ENCODE results near the gene CACNA2D3. TPM values are rescaled to one million over a fixed set of nuclear protein-coding genes. Genes with fewer than 3 reads are reported as not detected.

CACNA2D3 gene
- polyA plus RNA-seq, 2 of the 4 experiments (the other 2 are of a cell fraction) = 0.04 to 0.05 TPM

- WGBS (ENCODE audit: missing lambda C conversion rate) = 44% methylated on average over 13 of the region's 13 CpGs
- Histone ChIP-seq H3K9me3 (no peaks in the 10 kb centered on the region), H3K27ac (no peak overlapping the region), H3K4me1 (no peaks in the 10 kb centered on the region), H3K4me3 (no peak overlapping the region), H3K4me2 (no peak overlapping the region)
- ChIA-PET CTCF (no interaction called here), POLR2A (no interaction called here)
- FAIRE-seq (no peak), DNase-seq (ENCODE audit: low read depth in 1 of 2, low spot score in 1 of 2) (no peak), ATAC-seq (no peak)
- TF ChIP-seq HOXB13 (CRISPR knock-in tag; IDR thresholded peaks at IDR 0.05; ENCODE audit: low read depth) = no peak
- no peak for TF ChIP-seq PBX3 (IDR thresholded peaks at IDR 0.05)
- no peak for TF ChIP-seq MAX (IDR thresholded peaks at IDR 0.05)
- TF ChIP-seq FOSL2 (IDR thresholded peaks at IDR 0.05) = no peak
- no peak for TF ChIP-seq FOSL2 (CRISPR knock-in tag; IDR thresholded peaks at IDR 0.05)
- TF ChIP-seq HES2 (IDR thresholded peaks at IDR 0.05) = no peak
- no peak for TF ChIP-seq JUNB (IDR thresholded peaks at IDR 0.05)
- no peak for TF ChIP-seq CTCF (IDR thresholded peaks at IDR 0.05)
- no peak for TF ChIP-seq HOXA7 (CRISPR knock-in tag; IDR thresholded peaks at IDR 0.05)
- TF ChIP-seq HMGXB4 (CRISPR knock-in tag; IDR thresholded peaks at IDR 0.05; ENCODE audit: borderline replicate concordance) = no peak
- no peak for TF ChIP-seq BHLHE40 (IDR thresholded peaks at IDR 0.05; ENCODE audit: low read depth, low read length)
- TF ChIP-seq RARB (CRISPR knock-in tag; IDR thresholded peaks at IDR 0.05) = no peak
- no peak for TF ChIP-seq POLR2A (IDR thresholded peaks at IDR 0.05; ENCODE audit: low read length)
- TF ChIP-seq KDM5A (IDR thresholded peaks at IDR 0.05) = no peak
- TF ChIP-seq CEBPB (IDR thresholded peaks at IDR 0.05) = no peak
- TF ChIP-seq KDM1A (IDR thresholded peaks at IDR 0.05; ENCODE audit: low read depth) = no peak
- no peak for TF ChIP-seq E2F6 (IDR thresholded peaks at IDR 0.05; ENCODE audit: borderline replicate concordance, low read depth)
- TF ChIP-seq REST (IDR thresholded peaks at IDR 0.05) = no peak
- no peak for TF ChIP-seq RFX5 (IDR thresholded peaks at IDR 0.05)
- TF ChIP-seq NFE2L2 (conservative IDR thresholded peaks at IDR 0.05; ENCODE audit: low read length) = no peak
Observed at GRCh38 chr3:54299169-54299935, 177.0 kb downstream of the CACNA2D3 start.

Measured in A549 (cell line).